Measurements from ENCODE around the gene BCL2L2. TPM values are rescaled to one million over a fixed set of nuclear protein-coding genes. Genes with fewer than 3 reads are reported as not detected.
A peak's percentile ranks its signal among the peaks of the same experiment; 100 is the strongest.

Gene BCL2L2
- total and polyA plus RNA-seq, 9 of the 15 experiments (the other 6 are each of a cell fraction or from before 2014, with no cell fraction given), result 2.6 to 32.5 (median 14.7) TPM

DNA sequence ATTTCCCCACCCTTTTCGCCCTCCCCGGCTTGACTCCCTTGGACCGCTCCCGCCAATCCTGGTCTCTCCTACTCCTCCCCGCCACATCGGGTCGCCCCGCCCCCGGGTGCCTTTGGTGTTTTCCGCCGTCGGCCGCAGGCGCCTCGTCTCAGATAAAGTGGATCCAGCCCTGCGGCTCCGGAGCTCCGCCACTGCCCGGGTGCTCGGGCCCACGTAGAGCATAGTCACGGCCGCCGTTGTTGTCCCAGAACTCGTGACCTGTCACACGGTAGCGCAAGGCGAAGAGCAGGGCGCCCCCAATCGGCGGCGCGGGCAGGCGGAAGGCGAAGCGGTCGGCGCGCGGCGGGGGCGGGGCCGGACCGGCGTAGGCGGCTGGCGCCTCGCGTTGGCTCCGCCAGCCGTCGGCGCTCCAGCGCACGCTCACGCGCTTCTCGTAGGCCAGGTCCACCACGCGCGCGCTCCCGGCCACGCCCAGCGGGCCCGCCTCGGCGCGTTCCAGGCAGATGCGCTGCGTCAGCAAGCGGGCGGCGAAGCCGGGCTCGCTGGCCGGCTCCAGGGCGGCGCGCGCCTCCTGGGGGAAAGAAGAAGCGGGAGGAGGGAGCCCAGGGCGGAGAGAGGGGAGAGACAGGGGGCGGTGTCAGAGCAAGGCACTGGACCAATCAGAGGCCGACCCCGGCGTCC, 5.2 kb upstream of the BCL2L2 start (continued):
- TF ChIP-seq CHD7 (IDR thresholded peaks at IDR 0.05; ENCODE audit: low read depth, low read length) (no peak), RBM14 (IDR thresholded peaks at IDR 0.05; ENCODE audit: borderline replicate concordance, insufficient read depth, low read depth, low read length) (no peak), FUS (optimal IDR thresholded peaks at IDR 0.05; ENCODE audit: low read depth, low read length) (no peak), NBN (IDR thresholded peaks at IDR 0.05; ENCODE audit: low read depth) (peak; percentile 21; the same call in 1 of the 2 replicates), ZNF584 (CRISPR knock-in tag; IDR thresholded peaks at IDR 0.05; ENCODE audit: low read depth) (peak; percentile 86), ZNF134 (CRISPR knock-in tag; conservative IDR thresholded peaks at IDR 0.05) (no peak), DIDO1 (tag; IDR thresholded peaks at IDR 0.05; ENCODE audit: low read depth) (no peak), SNIP1 (IDR thresholded peaks at IDR 0.05; ENCODE audit: low read depth) (no peak), MEIS2 (IDR thresholded peaks at IDR 0.05; ENCODE audit: partially characterized antibody) (peak; percentile 88), XRCC3 (IDR thresholded peaks at IDR 0.05) (no peak), ZNF785 (CRISPR knock-in tag; IDR thresholded peaks at IDR 0.05) (no peak)
- TF ChIP-seq, protein P1, sequence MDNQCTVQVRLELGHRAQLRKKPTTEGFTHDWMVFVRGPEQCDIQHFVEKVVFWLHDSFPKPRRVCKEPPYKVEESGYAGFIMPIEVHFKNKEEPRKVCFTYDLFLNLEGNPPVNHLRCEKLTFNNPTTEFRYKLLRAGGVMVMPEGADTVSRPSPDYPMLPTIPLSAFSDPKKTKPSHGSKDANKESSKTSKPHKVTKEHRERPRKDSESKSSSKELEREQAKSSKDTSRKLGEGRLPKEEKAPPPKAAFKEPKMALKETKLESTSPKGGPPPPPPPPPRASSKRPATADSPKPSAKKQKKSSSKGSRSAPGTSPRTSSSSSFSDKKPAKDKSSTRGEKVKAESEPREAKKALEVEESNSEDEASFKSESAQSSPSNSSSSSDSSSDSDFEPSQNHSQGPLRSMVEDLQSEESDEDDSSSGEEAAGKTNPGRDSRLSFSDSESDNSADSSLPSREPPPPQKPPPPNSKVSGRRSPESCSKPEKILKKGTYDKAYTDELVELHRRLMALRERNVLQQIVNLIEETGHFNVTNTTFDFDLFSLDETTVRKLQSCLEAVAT (IDR thresholded peaks at IDR 0.05), result no peak
- TF ChIP-seq, protein P2, sequence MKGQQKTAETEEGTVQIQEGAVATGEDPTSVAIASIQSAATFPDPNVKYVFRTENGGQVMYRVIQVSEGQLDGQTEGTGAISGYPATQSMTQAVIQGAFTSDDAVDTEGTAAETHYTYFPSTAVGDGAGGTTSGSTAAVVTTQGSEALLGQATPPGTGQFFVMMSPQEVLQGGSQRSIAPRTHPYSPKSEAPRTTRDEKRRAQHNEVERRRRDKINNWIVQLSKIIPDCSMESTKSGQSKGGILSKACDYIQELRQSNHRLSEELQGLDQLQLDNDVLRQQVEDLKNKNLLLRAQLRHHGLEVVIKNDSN (CRISPR knock-in tag; IDR thresholded peaks at IDR 0.05), result peak; percentile 89

All from K562 (cell line).